ENCODE data around the gene HDLBP.

The HDLBP gene

DNA sequence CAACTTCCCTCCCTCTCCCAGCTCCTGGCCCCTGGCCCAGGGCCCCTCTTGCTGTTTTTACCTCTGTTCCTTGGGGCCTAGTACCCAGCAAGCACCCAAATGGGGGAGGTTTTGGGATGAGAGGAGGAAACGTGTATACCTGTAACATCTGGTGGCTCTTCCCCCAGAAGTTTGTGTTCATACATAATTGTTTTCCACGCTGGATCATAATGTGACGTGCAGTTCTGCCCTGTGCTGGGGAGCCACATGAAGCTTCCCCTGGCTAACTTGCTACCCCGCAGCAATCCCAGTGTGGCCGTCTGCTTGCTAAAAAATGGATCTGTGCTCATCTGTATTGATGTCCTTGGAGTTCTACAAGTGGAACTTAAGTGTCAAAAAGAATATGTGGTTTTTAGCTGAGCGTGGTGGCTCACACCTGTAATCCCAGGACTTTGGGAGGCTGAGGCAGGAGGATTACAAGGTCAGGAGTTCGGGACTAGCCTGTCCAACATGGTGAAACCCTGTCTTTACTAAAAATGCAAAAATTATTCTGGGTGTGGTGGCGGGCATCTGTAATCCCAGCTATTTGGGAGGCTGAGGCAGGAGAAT, 90.5 kb downstream of the HDLBP start:
- H3K4ac ChIP-seq (ENCODE audit: low read length): no peak overlapping the region
- H3K27me3 ChIP-seq (ENCODE audit: control insufficient read depth in 3 of 3, insufficient read depth in 3 of 3, low read depth in 1 of 3, low read length in 3 of 3): no peaks in the 10 kb centered on the region
- peaks cover 3 to 7% of the 10 kb centered on the region in 2 donors for H3K4me1 ChIP-seq (ENCODE audit: control insufficient read depth in 2 of 2, insufficient read depth in 1 of 2, low read depth in 1 of 2, low read length in 2 of 2)
- DNase-seq (ENCODE audit: low spot score): no peak
- WGBS, 2 donors (ENCODE audit: extremely low coverage in 2 of 2, insufficient read length in 2 of 2, insufficient replicate concordance in 1 of 2): no CpG with 5 or more reads among the region's 8 CpGs
- H3K4me3 ChIP-seq (ENCODE audit: low read length in 2 of 2): no peak overlapping the region
- no peak overlapping the region for H2BK120ac ChIP-seq (ENCODE audit: low read depth, low read length)
- peaks cover 0 to 2% of the 10 kb centered on the region in 2 donors for H3K9me3 ChIP-seq (replicated peaks in 1 of 2; ENCODE audit: control insufficient read depth in 2 of 2, insufficient read depth in 1 of 2, low read depth in 1 of 2, low read length in 2 of 2)
- H2BK15ac ChIP-seq (ENCODE audit: low read length): no peak overlapping the region
- no peak overlapping the region for H2BK12ac ChIP-seq (ENCODE audit: low read length)
- no peak overlapping the region for H3K18ac ChIP-seq (ENCODE audit: low read length)
- H3K9ac ChIP-seq (ENCODE audit: low read depth, low read length, poor library complexity): no peak overlapping the region
- no peak overlapping the region for H4K8ac ChIP-seq (ENCODE audit: low read depth, low read length)
- H3K79me1 ChIP-seq (ENCODE audit: low read depth, low read length): peaks cover 6% of the 10 kb centered on the region
- H3K4me2 ChIP-seq (ENCODE audit: insufficient read depth, low read length, poor library complexity, severe bottlenecking): no peak overlapping the region
- peak overlapping the region; percentile 31 for H3K14ac ChIP-seq (ENCODE audit: low read length)
- H3K36me3 ChIP-seq (replicated peaks in 1 of 2; ENCODE audit: control insufficient read depth in 2 of 2, insufficient read depth in 2 of 2, low read length in 2 of 2): peaks cover 35 to 43% of the 10 kb centered on the region in 2 donors
- H2AFZ ChIP-seq (ENCODE audit: low read length): no peak overlapping the region
- no peak overlapping the region for H3K23ac ChIP-seq (ENCODE audit: low read depth, low read length, poor library complexity)
- H4K91ac ChIP-seq (ENCODE audit: low read depth, low read length, poor library complexity): no peak overlapping the region
- no peak overlapping the region for H2AK5ac ChIP-seq (ENCODE audit: low read depth, low read length)
- no peak overlapping the region for H3K27ac ChIP-seq (replicated peaks; ENCODE audit: low read length)
- no peak overlapping the region for H2BK5ac ChIP-seq (ENCODE audit: low read length)

DNA sequence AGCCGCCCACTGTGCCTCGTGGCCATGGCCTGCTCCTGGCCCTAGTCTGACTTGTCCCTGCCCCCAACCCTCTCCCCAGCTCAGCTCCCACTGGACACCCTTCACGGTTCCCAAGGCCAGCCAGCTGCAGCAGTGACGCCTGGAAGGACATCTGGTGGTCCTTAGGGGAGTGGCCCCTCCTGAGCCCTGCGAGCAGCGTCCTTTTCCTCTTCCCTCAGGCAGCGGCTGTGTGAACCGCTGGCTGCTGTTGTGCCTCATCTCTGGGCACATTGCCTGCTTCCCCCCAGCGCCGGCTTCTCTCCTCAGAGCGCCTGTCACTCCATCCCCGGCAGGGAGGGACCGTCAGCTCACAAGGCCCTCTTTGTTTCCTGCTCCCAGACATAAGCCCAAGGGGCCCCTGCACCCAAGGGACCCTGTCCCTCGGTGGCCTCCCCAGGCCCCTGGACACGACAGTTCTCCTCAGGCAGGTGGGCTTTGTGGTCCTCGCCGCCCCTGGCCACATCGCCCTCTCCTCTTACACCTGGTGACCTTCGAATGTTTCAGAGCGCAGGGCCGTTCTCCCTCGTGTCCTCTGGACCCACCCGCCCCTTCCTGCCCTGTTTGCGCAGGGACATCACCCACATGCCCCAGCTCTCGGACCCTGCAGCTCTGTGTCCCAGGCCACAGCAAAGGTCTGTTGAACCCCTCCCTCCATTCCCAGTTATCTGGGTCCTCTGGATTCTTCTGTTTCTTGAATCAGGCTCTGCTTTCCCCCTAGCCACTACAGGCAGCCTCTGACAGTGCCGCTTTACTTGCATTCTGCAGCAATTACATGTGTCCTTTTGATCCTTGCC, 91.2 kb downstream of the HDLBP start:
- Histone ChIP-seq H4K91ac (ENCODE audit: low read depth, low read length, poor library complexity) (no peak overlapping the region), H3K9me3 (replicated peaks in 1 of 2; ENCODE audit: control insufficient read depth in 2 of 2, insufficient read depth in 1 of 2, low read depth in 1 of 2, low read length in 2 of 2) (peaks cover 0 to 2% of the 10 kb centered on the region in 2 donors), H3K4me1 (ENCODE audit: control insufficient read depth in 2 of 2, insufficient read depth in 1 of 2, low read depth in 1 of 2, low read length in 2 of 2) (peaks cover 7% of the 10 kb centered on the region in 2 donors), H2BK15ac (ENCODE audit: low read length) (no peak overlapping the region), H3K4me2 (ENCODE audit: insufficient read depth, low read length, poor library complexity, severe bottlenecking) (no peak overlapping the region), H3K9ac (ENCODE audit: low read depth, low read length, poor library complexity) (peak overlapping the region; percentile 50), H3K23ac (ENCODE audit: low read depth, low read length, poor library complexity) (peak overlapping the region; percentile 55), H4K8ac (ENCODE audit: low read depth, low read length) (no peak overlapping the region), H3K27ac (replicated peaks; ENCODE audit: low read length) (no peak overlapping the region), H2BK120ac (ENCODE audit: low read depth, low read length) (no peak overlapping the region), H3K18ac (ENCODE audit: low read length) (no peak overlapping the region), H2BK12ac (ENCODE audit: low read length) (no peak overlapping the region), H2AK5ac (ENCODE audit: low read depth, low read length) (peak overlapping the region; percentile 40), H3K4me3 (ENCODE audit: low read length in 2 of 2) (no peak overlapping the region), H2AFZ (ENCODE audit: low read length) (no peak overlapping the region), H3K27me3 (ENCODE audit: control insufficient read depth in 3 of 3, insufficient read depth in 3 of 3, low read depth in 1 of 3, low read length in 3 of 3) (no peaks in the 10 kb centered on the region), H3K79me1 (ENCODE audit: low read depth, low read length) (peaks cover 5% of the 10 kb centered on the region), H3K4ac (ENCODE audit: low read length) (no peak overlapping the region), H3K14ac (ENCODE audit: low read length) (peak overlapping the region; percentile 31), H3K36me3 (replicated peaks in 1 of 2; ENCODE audit: control insufficient read depth in 2 of 2, insufficient read depth in 2 of 2, low read length in 2 of 2) (peaks cover 28 to 36% of the 10 kb centered on the region in 2 donors), H2BK5ac (ENCODE audit: low read length) (no peak overlapping the region)
- no CpG with 5 or more reads among the region's 26 CpGs for WGBS, 2 donors (ENCODE audit: extremely low coverage in 2 of 2, insufficient read length in 2 of 2, insufficient replicate concordance in 1 of 2)
- DNase-seq (ENCODE audit: low spot score): no peak

- no peak overlapping the region for H3K4ac ChIP-seq (ENCODE audit: low read length)
- peak overlapping the region; percentile 41 for H3K18ac ChIP-seq (ENCODE audit: low read length)
- H3K9ac ChIP-seq (ENCODE audit: low read depth, low read length, poor library complexity): peak overlapping the region; percentile 77
- no peak overlapping the region for H2BK120ac ChIP-seq (ENCODE audit: low read depth, low read length)
- peaks cover 0 to 2% of the 10 kb centered on the region in 2 donors for H3K9me3 ChIP-seq (replicated peaks in 1 of 2; ENCODE audit: control insufficient read depth in 2 of 2, insufficient read depth in 1 of 2, low read depth in 1 of 2, low read length in 2 of 2)
- peak overlapping the region; percentile 43 for H4K8ac ChIP-seq (ENCODE audit: low read depth, low read length)
- WGBS, 2 donors (ENCODE audit: extremely low coverage in 2 of 2, insufficient read length in 2 of 2, insufficient replicate concordance in 1 of 2): no CpG with 5 or more reads among the region's 23 CpGs
- H3K36me3 ChIP-seq (replicated peaks in 1 of 2; ENCODE audit: control insufficient read depth in 2 of 2, insufficient read depth in 2 of 2, low read length in 2 of 2): peaks cover 21 to 28% of the 10 kb centered on the region in 2 donors
- H2BK12ac ChIP-seq (ENCODE audit: low read length): no peak overlapping the region
- no peaks in the 10 kb centered on the region for H3K27me3 ChIP-seq (ENCODE audit: control insufficient read depth in 3 of 3, insufficient read depth in 3 of 3, low read depth in 1 of 3, low read length in 3 of 3)
- H3K23ac ChIP-seq (ENCODE audit: low read depth, low read length, poor library complexity): peak overlapping the region; percentile 55
- H3K4me3 ChIP-seq (ENCODE audit: low read length in 2 of 2): no peak overlapping the region
- H3K27ac ChIP-seq (replicated peaks; ENCODE audit: low read length): no peak overlapping the region
- peak overlapping the region; percentile 40 for H2AK5ac ChIP-seq (ENCODE audit: low read depth, low read length)
- no peak overlapping the region for H2BK15ac ChIP-seq (ENCODE audit: low read length)
- H3K4me1 ChIP-seq (ENCODE audit: control insufficient read depth in 2 of 2, insufficient read depth in 1 of 2, low read depth in 1 of 2, low read length in 2 of 2): peaks cover 7 to 8% of the 10 kb centered on the region in 2 donors
- no peak for DNase-seq (ENCODE audit: low spot score)
- H4K91ac ChIP-seq (ENCODE audit: low read depth, low read length, poor library complexity): no peak overlapping the region
- H2BK5ac ChIP-seq (ENCODE audit: low read length): no peak overlapping the region
- no peak overlapping the region for H3K4me2 ChIP-seq (ENCODE audit: insufficient read depth, low read length, poor library complexity, severe bottlenecking)
- H3K14ac ChIP-seq (ENCODE audit: low read length): peak overlapping the region; percentile 82
- peaks cover 4% of the 10 kb centered on the region for H3K79me1 ChIP-seq (ENCODE audit: low read depth, low read length)
- no peak overlapping the region for H2AFZ ChIP-seq (ENCODE audit: low read length)
Observed at GRCh38 chr2:241223211-241224017, 92.1 kb downstream of the HDLBP start.
